Lung (tissue), 12 donors: ENCODE measurements around the gene TACC3. TPM values are rescaled to one million over a fixed set of nuclear protein-coding genes. Genes with fewer than 3 reads are reported as not detected.

ENCODE experiments used
- ATAC-seq: fragments of 200-7000 bp; cut with Tn5 transposase; one replicate; pipeline ENCODE4 v1.9.1; 2020; ENCODE audit warnings: moderate number of reproducible peaks; ENCODE audit not compliant: insufficient read depth, low FRiP score
- DNase-seq, 3 donors: peaks; one replicate each; pipeline ENCODE4 v3.0.0-alpha.2; 2013 to 2017
- H3K27ac ChIP-seq, 2 donors: one replicate each; pipeline ENCODE4 v1.5.1; 2013; ENCODE audit warnings: mild to moderate bottlenecking in 2 of 2, moderate library complexity in 2 of 2, control low read depth in 1 of 2, inconsistent platforms in 1 of 2, low read depth in 1 of 2, low read length in 1 of 2
- H3K27me3 ChIP-seq, 3 donors: one replicate each; pipeline ENCODE4 v1.5.1; 2013; ENCODE audit warnings: low read length in 2 of 3; ENCODE audit not compliant: control insufficient read depth in 3 of 3, insufficient read depth in 3 of 3
- H3K36me3 ChIP-seq, 4 donors: one replicate each; pipeline ENCODE4 v1.5.1; 2013; ENCODE audit warnings: low read length in 4 of 4, mild to moderate bottlenecking in 1 of 4, moderate library complexity in 1 of 4; ENCODE audit not compliant: control insufficient read depth in 4 of 4, insufficient read depth in 4 of 4
- H3K4me1 ChIP-seq, 5 donors: one replicate each; pipeline ENCODE4 v1.5.1; 2013; ENCODE audit warnings: low read length in 5 of 5, mild to moderate bottlenecking in 2 of 5, moderate library complexity in 1 of 5; ENCODE audit not compliant: control insufficient read depth in 5 of 5, insufficient read depth in 5 of 5
- H3K4me3 ChIP-seq: one replicate; pipeline ENCODE4 v1.5.1; 2013; ENCODE audit warnings: mild to moderate bottlenecking, control low read depth, moderate library complexity
- H3K9ac ChIP-seq, 2 donors: one replicate each; pipeline ENCODE4 v1.5.1; 2013; ENCODE audit warnings: low read length in 2 of 2, control low read depth in 1 of 2; ENCODE audit not compliant: insufficient read depth in 1 of 2
- H3K9me3 ChIP-seq, 4 donors: one replicate each; pipeline ENCODE4 v1.5.1; 2013; ENCODE audit warnings: low read length in 3 of 4, mild to moderate bottlenecking in 1 of 4, moderate library complexity in 1 of 4; ENCODE audit not compliant: control insufficient read depth in 4 of 4, insufficient read depth in 3 of 4
- WGBS, 2 donors: extraction: QIAGEN DNeasy Blood & Tissue Kit; methylation state at CpG; one replicate each; pipeline ENCODE4 v1.1.7; 2013; 5-methylcytosine and 5-hydroxymethylcytosine counted together
- polyA plus RNA-seq, 2 donors: library from polyadenylated mRNA; stranded (reverse); fragments of 200-250 nt; gene quantifications; one replicate each; pipeline ENCODE4 v1.2.1, GENCODE V29; 2013
- total RNA-seq, 2 donors: library from RNA; depleted of rRNA in 1 of 2; stranded (reverse); fragments of >200 nt in 1 of 2; gene quantifications; one replicate each; pipeline ENCODE4 v1.2.1, GENCODE V29; 2014 to 2021
- TF ChIP-seq, protein P1 (sequence below): IDR thresholded peaks from 2 replicates; pipeline ENCODE4 v1.5.1; 2012; ENCODE audit warnings: mild to moderate bottlenecking; ENCODE audit errors: control extremely low read depth, extremely low read depth
- donor health status: control.
- donor health status: control.
- donor health status: Bipolar disorder and iron deficiency.
- donor health status: healthy.
- donor health status: DM: yes; HTN: yes; CAD: no.

Gene TACC3
- total and polyA plus RNA-seq, 4 donors = 13.8 to 22.1 (median 18.5) TPM

DNA sequence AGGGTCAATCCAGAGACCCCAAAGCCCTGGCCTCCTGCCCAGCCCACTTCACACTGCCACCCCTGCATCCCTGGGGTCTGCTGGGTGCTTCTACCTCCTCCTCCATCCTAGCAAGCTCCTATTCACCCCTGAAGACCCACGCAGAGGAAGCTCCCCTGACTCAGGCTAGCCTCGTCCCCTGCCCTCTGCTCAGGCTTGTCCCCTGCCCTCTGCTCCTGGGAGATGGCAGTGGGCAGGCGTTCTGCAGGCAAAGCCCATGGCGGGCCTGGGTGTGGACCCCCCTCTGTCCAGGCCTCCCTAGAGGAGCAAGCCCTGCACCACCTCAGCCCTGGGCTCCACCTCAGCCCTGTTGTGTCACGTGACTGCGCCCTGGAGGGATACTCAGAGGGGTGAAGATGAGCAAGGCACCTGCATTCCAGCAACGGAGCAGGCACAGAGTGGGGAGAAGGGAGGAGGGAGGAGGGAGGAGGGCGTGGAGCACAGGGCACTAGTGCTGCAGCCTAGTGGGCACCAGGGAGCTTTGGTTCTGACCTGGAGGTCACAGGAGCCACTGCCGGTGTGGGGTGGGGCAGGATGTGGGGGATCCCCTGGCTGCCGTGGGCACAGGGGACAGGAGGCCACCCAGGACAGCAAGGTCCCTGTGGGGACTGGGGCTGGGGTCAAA, 44.2 kb downstream of the TACC3 start:
- H3K27me3 ChIP-seq = no peaks in the 10 kb centered on the region
- 74 to 82% methylated on average over 10 of the region's 10 CpGs for WGBS, 2 donors

DNA sequence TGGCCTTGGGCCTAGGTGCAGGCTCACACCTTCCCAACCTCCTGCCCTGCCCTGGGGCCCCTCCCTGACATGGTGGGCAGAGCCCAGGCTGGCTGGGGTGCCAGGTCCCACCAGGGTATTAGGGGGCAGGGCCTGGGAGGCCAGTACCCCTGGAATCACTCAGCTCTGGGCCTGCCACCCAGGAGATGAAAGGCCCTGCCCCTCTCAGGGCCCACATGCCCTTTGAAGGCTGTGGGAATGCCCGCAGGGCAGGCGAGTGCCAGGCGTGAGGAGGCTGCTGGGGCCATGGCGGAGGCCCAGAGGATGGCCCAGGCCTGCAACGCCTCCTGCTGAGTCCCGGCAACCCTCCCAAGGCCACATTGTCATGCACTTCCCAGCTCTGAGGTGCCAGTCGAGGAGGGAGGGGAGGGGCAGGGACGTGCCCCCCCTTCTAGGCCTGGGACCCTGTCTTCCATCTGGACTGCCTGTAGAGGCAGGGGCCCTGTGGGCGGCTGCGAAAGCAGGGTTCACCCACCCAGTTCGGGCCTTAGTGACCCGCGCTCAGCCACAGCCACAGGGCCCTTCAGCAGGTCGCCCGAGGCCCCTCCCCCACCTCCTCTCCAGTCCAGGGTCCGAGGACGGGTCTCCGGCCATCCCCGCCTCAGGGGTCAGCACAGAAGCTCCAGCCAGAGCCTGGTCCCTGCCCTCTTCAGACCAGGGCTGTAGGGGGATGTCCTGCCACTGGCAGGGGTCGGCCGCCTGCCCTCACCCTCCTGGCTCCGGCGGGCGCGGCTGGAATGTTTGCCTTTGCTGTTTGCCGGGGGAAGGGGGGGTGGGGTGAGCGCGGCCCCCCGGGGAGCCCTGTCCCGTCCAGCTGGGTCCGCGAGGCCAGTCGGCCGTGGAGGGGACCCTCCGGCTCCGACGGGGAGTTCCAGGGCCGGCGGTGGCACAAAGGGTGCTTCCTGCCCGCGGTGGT, 45.1 kb downstream of the TACC3 start:
- H3K27me3 ChIP-seq = no peaks in the 10 kb centered on the region
- peak in 2 of 3 donors; percentile 56 to 60 for DNase-seq

More for the DNA sequence above, 44.2 kb downstream of the TACC3 start:
- H3K4me3 ChIP-seq = no peak overlapping the region
- no peaks in the 10 kb centered on the region for H3K36me3 ChIP-seq
- H3K4me1 ChIP-seq = peaks cover 0 to 41% (median 5%) of the 10 kb centered on the region in 5 donors
- TF ChIP-seq, protein P1, sequence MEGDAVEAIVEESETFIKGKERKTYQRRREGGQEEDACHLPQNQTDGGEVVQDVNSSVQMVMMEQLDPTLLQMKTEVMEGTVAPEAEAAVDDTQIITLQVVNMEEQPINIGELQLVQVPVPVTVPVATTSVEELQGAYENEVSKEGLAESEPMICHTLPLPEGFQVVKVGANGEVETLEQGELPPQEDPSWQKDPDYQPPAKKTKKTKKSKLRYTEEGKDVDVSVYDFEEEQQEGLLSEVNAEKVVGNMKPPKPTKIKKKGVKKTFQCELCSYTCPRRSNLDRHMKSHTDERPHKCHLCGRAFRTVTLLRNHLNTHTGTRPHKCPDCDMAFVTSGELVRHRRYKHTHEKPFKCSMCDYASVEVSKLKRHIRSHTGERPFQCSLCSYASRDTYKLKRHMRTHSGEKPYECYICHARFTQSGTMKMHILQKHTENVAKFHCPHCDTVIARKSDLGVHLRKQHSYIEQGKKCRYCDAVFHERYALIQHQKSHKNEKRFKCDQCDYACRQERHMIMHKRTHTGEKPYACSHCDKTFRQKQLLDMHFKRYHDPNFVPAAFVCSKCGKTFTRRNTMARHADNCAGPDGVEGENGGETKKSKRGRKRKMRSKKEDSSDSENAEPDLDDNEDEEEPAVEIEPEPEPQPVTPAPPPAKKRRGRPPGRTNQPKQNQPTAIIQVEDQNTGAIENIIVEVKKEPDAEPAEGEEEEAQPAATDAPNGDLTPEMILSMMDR = no peak
- DNase-seq (no peak), ATAC-seq (no peak)
- no peak overlapping the region for H3K9ac ChIP-seq
- no peak overlapping the region for H3K27ac ChIP-seq
- H3K9me3 ChIP-seq = no peaks in the 10 kb centered on the region

DNA sequence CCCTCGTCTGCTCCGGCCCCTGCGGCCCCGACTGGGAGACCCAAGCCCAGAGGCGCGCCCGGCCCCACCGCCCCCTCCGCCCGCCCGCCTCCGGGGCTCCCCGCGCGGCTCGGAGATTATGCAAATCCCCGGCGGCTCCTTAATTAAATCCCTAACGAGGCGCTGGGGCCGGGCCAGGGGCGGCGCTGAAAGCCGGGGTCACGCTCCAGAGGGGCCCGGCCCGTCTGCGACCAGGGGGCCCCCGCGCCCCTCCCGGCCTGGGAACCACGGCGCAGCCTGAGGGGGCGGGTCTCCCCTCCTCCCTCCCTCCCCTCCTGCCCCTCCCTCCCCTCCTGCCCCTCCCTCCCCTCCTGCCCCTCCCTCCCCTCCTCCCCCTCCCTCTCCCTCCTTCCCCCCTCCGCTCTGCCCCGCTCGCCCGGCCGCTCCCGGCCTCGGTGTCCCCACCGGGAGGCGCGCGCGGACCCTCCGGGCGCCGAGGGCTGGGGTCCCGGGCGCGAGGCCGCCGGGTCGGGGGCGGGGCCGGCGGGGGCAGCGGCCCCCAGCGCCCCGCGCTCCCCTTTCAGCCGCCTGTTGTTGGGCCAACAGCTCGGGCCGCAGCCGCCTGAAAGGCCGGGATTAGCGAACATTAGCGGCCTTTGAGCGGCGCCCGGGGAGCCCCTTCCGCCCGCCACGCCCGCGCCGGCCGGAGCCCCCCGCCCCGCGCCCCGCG, 45.9 kb downstream of the TACC3 start:
- H3K27ac ChIP-seq = no peak overlapping the region
- peak; percentile 57 to 78 (median 77) for DNase-seq
- H3K27me3 ChIP-seq = no peaks in the 10 kb centered on the region
- H3K9ac ChIP-seq = no peak overlapping the region
- H3K4me3 ChIP-seq = no peak overlapping the region
- TF ChIP-seq, protein P1 = no peak
- no peaks in the 10 kb centered on the region for H3K36me3 ChIP-seq
- ATAC-seq = no peak
- H3K4me1 ChIP-seq = peaks cover 0 to 53% (median 5%) of the 10 kb centered on the region in 5 donors
- H3K9me3 ChIP-seq = no peaks in the 10 kb centered on the region
- WGBS, 2 donors = 2 to 3% methylated on average over 38 to 83 of the region's 84 CpGs

More for the DNA sequence above, 45.1 kb downstream of the TACC3 start:
- TF ChIP-seq, protein P1 = no peak
- H3K9me3 ChIP-seq = no peaks in the 10 kb centered on the region
- H3K4me1 ChIP-seq = peaks cover 0 to 45% (median 5%) of the 10 kb centered on the region in 5 donors
- WGBS, 2 donors = 42 to 60% methylated on average over 33 to 41 of the region's 41 CpGs
- H3K9ac ChIP-seq = no peak overlapping the region
- no peak for ATAC-seq
- H3K27ac ChIP-seq = peak overlapping the region in 1 of 2 donors; percentile 51
- no peak overlapping the region for H3K4me3 ChIP-seq
- H3K36me3 ChIP-seq = no peaks in the 10 kb centered on the region
